Non-pigmented ciliary epithelial cell (primary cell): Measurements from ENCODE around the gene IMPDH2.

Experiments used
- DNase-seq: peaks from one replicate; pipeline ENCODE4 v3.0.0-alpha.2; 2010; ENCODE audit warnings: low read depth

IMPDH2 gene

GRCh38 chr3:48980295-48980694, 48.9 kb downstream of the IMPDH2 start:
- DNase-seq, result no peak

GRCh38 chr3:48979451-48979850, 49.7 kb downstream of the IMPDH2 start:
- no peak for DNase-seq
